ENCODE results near the gene SPATA31E1. TPM values are rescaled to one million over a fixed set of nuclear protein-coding genes. Genes with fewer than 3 reads are reported as not detected.
"Not testable (repeated sequence)": the region's sequence is repeated elsewhere in the genome, so short reads cannot be mapped to it uniquely, and the experiment has no call there.

SPATA31E1 gene
- total and polyA plus RNA-seq, 4 donors = not detected

GRCh38 chr9:87891754-87892153 is 9.1 kb downstream of the SPATA31E1 start:
- H3K27me3 ChIP-seq (ENCODE audit: control insufficient read depth in 1 of 2, insufficient read depth in 2 of 2, low read length in 1 of 2) = no peaks in the 10 kb centered on the region
- H3K4me3 ChIP-seq (ENCODE audit: low read length in 2 of 2) = no peak overlapping the region
- intact Hi-C loops (cut with DNase I) = no loop called here
- DNase-seq = no peak
- ATAC-seq (ENCODE audit: low FRiP score) = no peak
- no peaks in the 10 kb centered on the region for H3K36me3 ChIP-seq (ENCODE audit: control insufficient read depth in 1 of 2, insufficient read depth in 2 of 2, low read length in 1 of 2)
- H3K27ac ChIP-seq (ENCODE audit: low read depth in 1 of 2, low read length in 2 of 2) = no peak overlapping the region
- no peaks in the 10 kb centered on the region for H3K4me1 ChIP-seq (ENCODE audit: control insufficient read depth in 1 of 2, insufficient read depth in 2 of 2, low read length in 2 of 2)
- peaks cover 1% of the 10 kb centered on the region for H3K9me3 ChIP-seq (ENCODE audit: control insufficient read depth, low read length)
- 88% methylated on average over 6 of the region's 6 CpGs for WGBS, 2 donors

- no peak for ATAC-seq (ENCODE audit: low FRiP score)
- no peak overlapping the region for H3K27ac ChIP-seq (ENCODE audit: low read depth in 1 of 2, low read length in 2 of 2)
- peaks cover 3% of the 10 kb centered on the region for H3K9me3 ChIP-seq (ENCODE audit: control insufficient read depth, low read length)
- no peaks in the 10 kb centered on the region for H3K4me1 ChIP-seq (ENCODE audit: control insufficient read depth in 1 of 2, insufficient read depth in 2 of 2, low read length in 2 of 2)
- no peaks in the 10 kb centered on the region for H3K27me3 ChIP-seq (ENCODE audit: control insufficient read depth in 1 of 2, insufficient read depth in 2 of 2, low read length in 1 of 2)
- intact Hi-C loops (cut with DNase I) = no loop called here
- DNase-seq = no peak
- H3K36me3 ChIP-seq (ENCODE audit: control insufficient read depth in 1 of 2, insufficient read depth in 2 of 2, low read length in 1 of 2) = no peaks in the 10 kb centered on the region
- 77 to 78% methylated on average over 4 of the region's 4 CpGs for WGBS, 2 donors
- no peak overlapping the region for H3K4me3 ChIP-seq (ENCODE audit: low read length in 2 of 2)
Measured at GRCh38 chr9:87892956-87893355, 10.3 kb downstream of the SPATA31E1 start.

DNA sequence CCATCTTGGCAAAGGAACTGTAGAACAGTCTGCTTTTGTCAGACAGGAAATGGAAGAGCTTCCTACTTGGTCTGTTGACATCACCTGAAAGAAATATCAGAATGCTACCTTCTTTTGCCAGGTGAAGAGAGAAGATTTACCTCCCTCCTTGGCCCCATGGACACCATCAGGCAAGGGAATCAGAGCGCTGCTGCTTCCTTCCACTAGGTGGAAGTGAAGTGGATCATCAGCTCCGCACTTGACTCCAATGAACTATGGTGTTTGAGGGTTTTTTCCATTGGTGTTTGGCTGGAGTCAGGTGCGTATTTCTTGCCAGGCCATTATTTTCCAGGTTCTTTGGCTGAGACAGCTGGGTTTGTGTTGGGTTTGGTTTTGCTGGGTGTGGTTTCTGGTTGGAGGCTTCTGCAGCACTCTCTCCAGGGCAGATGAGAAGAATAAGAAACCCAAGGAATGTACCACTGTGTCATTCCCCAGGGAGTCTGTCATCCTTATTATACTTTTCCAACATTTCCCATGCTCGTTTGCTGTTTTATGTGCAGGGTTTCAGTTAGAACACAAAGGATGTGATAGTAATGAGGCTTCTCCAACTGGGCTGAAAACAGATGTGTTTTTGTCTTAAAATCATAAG is 12.4 kb downstream of the SPATA31E1 start:
- ATAC-seq (ENCODE audit: low FRiP score) = no peak
- Histone ChIP-seq H3K27ac (ENCODE audit: low read depth in 1 of 2, low read length in 2 of 2) (no peak overlapping the region), H3K27me3 (ENCODE audit: control insufficient read depth in 1 of 2, insufficient read depth in 2 of 2, low read length in 1 of 2) (no peaks in the 10 kb centered on the region), H3K36me3 (ENCODE audit: control insufficient read depth in 1 of 2, insufficient read depth in 2 of 2, low read length in 1 of 2) (no peaks in the 10 kb centered on the region), H3K4me1 (ENCODE audit: control insufficient read depth in 1 of 2, insufficient read depth in 2 of 2, low read length in 2 of 2) (no peaks in the 10 kb centered on the region), H3K4me3 (ENCODE audit: low read length in 2 of 2) (no peak overlapping the region), H3K9me3 (ENCODE audit: control insufficient read depth, low read length) (peaks cover 3% of the 10 kb centered on the region)
- 71 to 76% methylated on average over 4 of the region's 4 CpGs for WGBS, 2 donors
- intact Hi-C loops (cut with DNase I) = no loop called here
- no peak for DNase-seq

GRCh38 chr9:87896891-87897290 is 14.2 kb downstream of the SPATA31E1 start:
- DNase-seq = no peak
- intact Hi-C loops (cut with DNase I) = no loop called here
- no peak overlapping the region for H3K4me3 ChIP-seq (ENCODE audit: low read length in 2 of 2)
- no peaks in the 10 kb centered on the region for H3K27me3 ChIP-seq (ENCODE audit: control insufficient read depth in 1 of 2, insufficient read depth in 2 of 2, low read length in 1 of 2)
- no peaks in the 10 kb centered on the region for H3K4me1 ChIP-seq (ENCODE audit: control insufficient read depth in 1 of 2, insufficient read depth in 2 of 2, low read length in 2 of 2)
- no peak overlapping the region for H3K27ac ChIP-seq (ENCODE audit: low read depth in 1 of 2, low read length in 2 of 2)
- H3K36me3 ChIP-seq (ENCODE audit: control insufficient read depth in 1 of 2, insufficient read depth in 2 of 2, low read length in 1 of 2) = no peaks in the 10 kb centered on the region
- peaks cover 3% of the 10 kb centered on the region for H3K9me3 ChIP-seq (ENCODE audit: control insufficient read depth, low read length)
- ATAC-seq (ENCODE audit: low FRiP score) = no peak

DNA sequence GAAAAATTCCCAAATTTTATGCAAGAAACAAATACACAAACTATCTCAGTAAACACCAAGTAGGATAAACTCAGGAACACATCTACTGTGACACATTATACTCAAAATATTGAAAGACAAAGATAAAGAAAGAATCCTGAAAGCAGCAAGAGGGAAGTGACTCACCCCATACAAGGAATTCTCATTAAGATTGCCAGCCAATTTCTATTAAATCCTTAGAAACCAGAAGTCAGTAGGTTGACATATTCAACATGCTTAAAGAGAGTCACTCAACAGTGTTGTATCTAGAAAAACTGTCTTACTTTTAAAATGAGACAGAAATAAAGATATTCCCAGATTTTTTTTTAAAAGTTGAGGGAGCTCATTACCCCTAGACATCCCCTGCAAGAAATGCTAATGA is 15.5 kb downstream of the SPATA31E1 start:
- intact Hi-C loops (cut with DNase I) = no loop called here
- no peak for DNase-seq
- no peaks in the 10 kb centered on the region for H3K4me1 ChIP-seq (ENCODE audit: control insufficient read depth in 1 of 2, insufficient read depth in 2 of 2, low read length in 2 of 2)
- no peaks in the 10 kb centered on the region for H3K27me3 ChIP-seq (ENCODE audit: control insufficient read depth in 1 of 2, insufficient read depth in 2 of 2, low read length in 1 of 2)
- no peaks in the 10 kb centered on the region for H3K36me3 ChIP-seq (ENCODE audit: control insufficient read depth in 1 of 2, insufficient read depth in 2 of 2, low read length in 1 of 2)
- H3K4me3 ChIP-seq (ENCODE audit: low read length in 2 of 2) = no peak overlapping the region
- ATAC-seq (ENCODE audit: low FRiP score) = no peak
- H3K9me3 ChIP-seq (ENCODE audit: control insufficient read depth, low read length) = peaks cover 8% of the 10 kb centered on the region
- no peak overlapping the region for H3K27ac ChIP-seq (ENCODE audit: low read depth in 1 of 2, low read length in 2 of 2)

DNA sequence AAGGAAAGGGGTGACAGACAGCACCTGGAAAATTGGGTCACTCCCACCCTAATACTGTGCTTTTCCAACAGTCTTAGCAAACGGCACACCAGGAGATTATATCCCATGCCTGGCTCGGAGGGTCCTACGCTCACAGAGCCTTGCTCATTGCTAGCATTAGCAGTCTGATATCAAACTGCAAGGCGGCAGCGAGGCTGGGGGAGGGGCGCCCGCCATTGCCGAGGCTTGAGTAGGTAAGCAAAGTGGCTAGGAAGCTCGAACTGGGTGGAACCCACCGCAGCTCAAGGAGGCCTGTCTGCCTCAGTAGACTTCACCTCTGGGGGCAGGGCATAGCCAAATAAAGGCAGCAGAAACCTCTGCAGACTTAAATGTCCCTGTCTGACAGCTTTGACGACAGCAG is 19.7 kb downstream of the SPATA31E1 start:
- H3K36me3 ChIP-seq (ENCODE audit: control insufficient read depth in 1 of 2, insufficient read depth in 2 of 2, low read length in 1 of 2); H3K9me3 ChIP-seq (ENCODE audit: control insufficient read depth, low read length); DNase-seq; H3K27me3 ChIP-seq (ENCODE audit: control insufficient read depth in 1 of 2, insufficient read depth in 2 of 2, low read length in 1 of 2); intact Hi-C loops (cut with DNase I); ATAC-seq (ENCODE audit: low FRiP score); H3K4me1 ChIP-seq (ENCODE audit: control insufficient read depth in 1 of 2, insufficient read depth in 2 of 2, low read length in 2 of 2); H3K4me3 ChIP-seq (ENCODE audit: low read length in 2 of 2); H3K27ac ChIP-seq (ENCODE audit: low read depth in 1 of 2, low read length in 2 of 2): not testable (repeated sequence)
- 82 to 95% methylated on average over 11 of the region's 11 CpGs for WGBS, 2 donors

DNA sequence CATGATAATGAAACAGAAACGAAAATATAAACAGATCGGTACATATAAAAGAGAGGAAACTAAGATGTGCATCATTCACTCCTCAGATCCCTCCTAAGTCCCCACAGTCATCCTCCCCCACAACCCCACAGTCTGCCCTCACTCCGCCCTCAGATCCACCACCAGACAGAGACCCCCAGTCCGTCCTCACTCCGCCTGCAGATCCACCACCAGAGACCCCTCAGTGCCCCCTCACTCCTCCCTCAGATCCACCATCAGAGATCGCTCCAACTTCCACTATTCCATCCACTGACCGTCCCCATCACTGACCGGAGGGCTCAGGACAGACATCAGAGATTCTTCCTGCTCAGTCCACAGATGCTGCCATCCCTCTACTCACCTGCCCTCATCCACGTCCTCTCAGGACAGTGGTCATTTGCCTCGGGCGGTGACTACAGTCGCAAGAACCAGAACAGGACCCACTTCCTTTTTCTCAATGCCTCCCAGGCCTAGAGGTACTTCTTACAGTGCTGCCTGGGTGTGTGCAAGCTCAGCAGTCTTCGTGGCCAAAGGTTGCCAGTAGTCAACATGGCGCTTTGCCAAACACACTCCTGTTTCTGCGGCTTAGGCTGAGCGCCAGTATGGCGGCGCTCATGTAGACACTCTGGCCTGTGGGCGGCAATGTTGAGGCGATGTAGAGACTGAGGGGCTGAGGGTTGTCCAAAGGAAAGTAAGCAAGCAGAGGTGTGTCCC is 26.8 kb downstream of the SPATA31E1 start:
- H3K4me3 ChIP-seq (ENCODE audit: low read length in 2 of 2) = no peak overlapping the region
- DNase-seq = no peak
- ATAC-seq (ENCODE audit: low FRiP score) = no peak
- no peaks in the 10 kb centered on the region for H3K36me3 ChIP-seq (ENCODE audit: control insufficient read depth in 1 of 2, insufficient read depth in 2 of 2, low read length in 1 of 2)
- intact Hi-C loops (cut with DNase I) = no loop called here
- WGBS, 2 donors = 86 to 89% methylated on average over 18 to 20 of the region's 20 CpGs
- no peaks in the 10 kb centered on the region for H3K9me3 ChIP-seq (ENCODE audit: control insufficient read depth, low read length)
- no peaks in the 10 kb centered on the region for H3K27me3 ChIP-seq (ENCODE audit: control insufficient read depth in 1 of 2, insufficient read depth in 2 of 2, low read length in 1 of 2)
- H3K27ac ChIP-seq (ENCODE audit: low read depth in 1 of 2, low read length in 2 of 2) = no peak overlapping the region
- H3K4me1 ChIP-seq (ENCODE audit: control insufficient read depth in 1 of 2, insufficient read depth in 2 of 2, low read length in 2 of 2) = no peaks in the 10 kb centered on the region

GRCh38 chr9:87910821-87911220 is 28.1 kb downstream of the SPATA31E1 start:
- Histone ChIP-seq H3K4me3 (ENCODE audit: low read length in 2 of 2) (no peak overlapping the region), H3K27me3 (ENCODE audit: control insufficient read depth in 1 of 2, insufficient read depth in 2 of 2, low read length in 1 of 2) (no peaks in the 10 kb centered on the region), H3K4me1 (ENCODE audit: control insufficient read depth in 1 of 2, insufficient read depth in 2 of 2, low read length in 2 of 2) (no peaks in the 10 kb centered on the region), H3K9me3 (ENCODE audit: control insufficient read depth, low read length) (no peaks in the 10 kb centered on the region), H3K27ac (ENCODE audit: low read depth in 1 of 2, low read length in 2 of 2) (no peak overlapping the region), H3K36me3 (ENCODE audit: control insufficient read depth in 1 of 2, insufficient read depth in 2 of 2, low read length in 1 of 2) (no peaks in the 10 kb centered on the region)
- DNase-seq (no peak), ATAC-seq (ENCODE audit: low FRiP score) (no peak)
- WGBS, 2 donors = 74 to 79% methylated on average over 3 of the region's 3 CpGs
- intact Hi-C loops (cut with DNase I) = no loop called here

DNA sequence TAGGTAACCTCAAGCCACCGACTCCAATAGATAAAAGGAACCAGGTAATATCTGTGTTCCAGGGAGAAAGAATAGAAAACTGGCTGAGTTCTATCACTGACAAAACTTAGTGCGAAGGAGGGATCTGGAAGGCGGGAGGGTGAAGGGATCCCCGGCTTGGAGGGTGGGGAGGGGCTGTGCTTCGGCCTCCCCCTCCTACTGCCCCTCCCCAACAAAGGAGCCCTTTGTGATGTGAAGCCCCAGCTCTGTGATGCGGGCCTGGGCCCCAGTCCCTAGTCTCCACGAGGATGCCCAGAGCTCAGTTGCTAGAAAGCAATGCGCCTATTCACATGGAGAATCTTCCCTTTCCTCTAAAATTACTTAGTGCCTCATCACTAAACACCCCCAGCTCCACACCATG is 35.0 kb downstream of the SPATA31E1 start, which contains the start of gene SPATA31C1:
SPATA31C1 (plus strand) TSS at position 301 of the 400 bp plus-strand sequence.
- DNase-seq; H3K36me3 ChIP-seq (ENCODE audit: control insufficient read depth in 1 of 2, insufficient read depth in 2 of 2, low read length in 1 of 2); H3K4me1 ChIP-seq (ENCODE audit: control insufficient read depth in 1 of 2, insufficient read depth in 2 of 2, low read length in 2 of 2); intact Hi-C loops (cut with DNase I); ATAC-seq (ENCODE audit: low FRiP score); H3K27me3 ChIP-seq (ENCODE audit: control insufficient read depth in 1 of 2, insufficient read depth in 2 of 2, low read length in 1 of 2); H3K4me3 ChIP-seq (ENCODE audit: low read length in 2 of 2); H3K9me3 ChIP-seq (ENCODE audit: control insufficient read depth, low read length); H3K27ac ChIP-seq (ENCODE audit: low read depth in 1 of 2, low read length in 2 of 2): not testable (repeated sequence)
- WGBS, 2 donors = no CpG with 5 or more reads among the region's 8 CpGs
